PFSK-1 (cell line): ENCODE measurements around the gene ODC1.

Experiments used
- FOXP2 ChIP-seq: optimal IDR thresholded peaks from 2 replicates; pipeline ENCODE3; 2011; ENCODE audit warnings: borderline replicate concordance, control low read depth, inconsistent platforms; ENCODE audit not compliant: insufficient read depth; ENCODE audit errors: extremely low read length, extremely low read depth
- POLR2AphosphoS5 ChIP-seq: IDR thresholded peaks from 2 replicates; pipeline ENCODE4 v1.6.1; 2012; ENCODE audit warnings: low read depth, mild to moderate bottlenecking, control low read depth, low read length, moderate library complexity
- REST ChIP-seq, 2 experiments: IDR thresholded peaks; 2 replicates each; pipeline versions ENCODE4 v1.6.1 to v1.8.0; 2011 to 2012; ENCODE audit warnings: low read depth in 2 of 2, low read length in 2 of 2, control low read depth in 1 of 2, inconsistent platforms in 1 of 2, mild to moderate bottlenecking in 1 of 2, moderate library complexity in 1 of 2; ENCODE audit not compliant: insufficient read depth in 1 of 2
- SIN3A ChIP-seq: IDR thresholded peaks from 2 replicates; pipeline ENCODE4 v1.6.1; 2012; ENCODE audit warnings: mild to moderate bottlenecking, low read length, moderate library complexity, borderline replicate concordance; ENCODE audit not compliant: insufficient read depth
- TAF1 ChIP-seq: IDR thresholded peaks from 2 replicates; pipeline ENCODE4 v1.6.1; 2012; ENCODE audit warnings: low read length, control low read depth, borderline replicate concordance; ENCODE audit not compliant: insufficient read depth

ODC1 gene

DNA sequence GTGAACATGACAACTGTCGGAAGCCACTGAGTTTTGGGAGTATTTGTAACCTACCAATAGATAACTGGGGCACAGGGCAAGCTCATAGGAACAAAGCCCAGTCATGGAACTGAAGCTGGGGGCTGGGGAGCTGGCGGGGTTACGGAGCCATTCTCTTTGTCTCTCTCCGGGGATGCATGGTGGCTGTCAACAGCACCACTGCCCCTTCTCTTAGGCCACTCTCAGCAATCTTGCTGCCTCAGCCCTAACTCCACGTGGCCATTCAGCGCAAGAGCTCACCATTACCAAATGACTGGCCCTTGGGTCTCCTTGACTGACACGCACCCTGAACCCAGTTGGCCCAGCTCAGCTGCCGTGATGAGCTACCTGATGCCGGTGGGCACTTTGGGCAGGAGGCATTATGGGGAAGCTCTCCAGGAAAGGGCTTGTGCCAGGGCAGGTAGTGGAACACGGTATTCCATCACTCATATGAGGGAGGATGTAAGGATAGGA, 33.6 kb upstream of the ODC1 start:
- TF ChIP-seq REST (IDR thresholded peaks at IDR 0.05; ENCODE audit: insufficient read depth in 1 of 2, low read depth in 2 of 2, low read length in 2 of 2) (no peak), TAF1 (no peak), POLR2AphosphoS5 (no peak), SIN3A (no peak), FOXP2 (no peak)

GRCh38 chr2:10481055-10481665, 33.0 kb upstream of the ODC1 start:
- no peak for TF ChIP-seq SIN3A
- TF ChIP-seq POLR2AphosphoS5: no peak
- no peak for TF ChIP-seq REST (IDR thresholded peaks at IDR 0.05; ENCODE audit: insufficient read depth in 1 of 2, low read depth in 2 of 2, low read length in 2 of 2)
- no peak for TF ChIP-seq TAF1
- TF ChIP-seq FOXP2: no peak

GRCh38 chr2:10480359-10480949, 32.3 kb upstream of the ODC1 start:
- TF ChIP-seq TAF1 (no peak), SIN3A (no peak), REST (IDR thresholded peaks at IDR 0.05; ENCODE audit: insufficient read depth in 1 of 2, low read depth in 2 of 2, low read length in 2 of 2) (no peak), POLR2AphosphoS5 (no peak), FOXP2 (no peak)

DNA sequence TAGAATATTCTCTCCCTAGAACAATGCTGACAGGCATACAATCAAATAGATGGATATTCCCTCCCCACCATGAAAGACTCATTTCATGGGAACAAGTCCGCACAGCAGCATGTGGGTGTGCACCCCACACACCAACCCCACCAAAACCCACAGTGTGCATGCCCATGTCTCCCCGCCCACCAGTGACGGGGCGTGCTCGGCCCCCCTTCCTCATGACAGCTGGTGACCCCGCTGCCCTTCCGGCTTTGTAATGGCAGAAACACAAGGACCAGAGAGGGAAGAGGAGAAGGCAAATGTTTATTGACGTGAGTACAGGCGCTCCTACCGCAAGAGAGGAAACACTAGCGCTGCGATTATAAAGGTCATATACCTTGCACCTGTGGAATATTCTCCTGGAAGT, 30.8 kb upstream of the ODC1 start:
- TF ChIP-seq REST (IDR thresholded peaks at IDR 0.05; ENCODE audit: insufficient read depth in 1 of 2, low read depth in 2 of 2, low read length in 2 of 2) (no peak), FOXP2 (no peak), POLR2AphosphoS5 (no peak), SIN3A (no peak), TAF1 (no peak)
